HEK293T (cell line): ENCODE data around the gene ARID1B.

Experiments
- CTCF ChIA-PET: fragments of 350-600 bp; formaldehyde crosslinking; extraction: SDS; loops from one replicate; lab custom pipeline; 2021; ENCODE audit warnings: antibody characterized with exemption, inconsistent platforms; lab: Yijun Ruan, JAX
- POLR2A ChIA-PET: fragments of 350-600 bp; formaldehyde crosslinking; extraction: SDS; loops from one replicate; lab custom pipeline; 2020; ENCODE audit warnings: antibody characterized with exemption, inconsistent platforms; lab: Yijun Ruan, JAX
- DNase-seq: peaks from one replicate; pipeline ENCODE4 v3.0.0; 2012; ENCODE audit warnings: mixed read lengths; ENCODE audit errors: extremely low spot score
- ARNT ChIP-seq: fragments of 450-650 bp; IDR thresholded peaks from 2 replicates; pipeline ENCODE4 v1.6.1; 2017; ENCODE audit warnings: mild to moderate bottlenecking
- BHLHE40 ChIP-seq: fragments of 450-650 bp; IDR thresholded peaks from 2 replicates; pipeline ENCODE4 v1.6.1; 2016; ENCODE audit warnings: mild to moderate bottlenecking, moderate library complexity, borderline replicate concordance
- CTBP1 ChIP-seq: fragments of 450-650 bp; IDR thresholded peaks from 2 replicates; pipeline ENCODE4 v1.6.1; 2016; ENCODE audit warnings: borderline replicate concordance
- ELF4 ChIP-seq: fragments of 450-650 bp; IDR thresholded peaks from 2 replicates; pipeline ENCODE4 v1.6.1; 2017; ENCODE audit warnings: antibody characterized with exemption
- FOXA1 ChIP-seq: fragments of 450-650 bp; IDR thresholded peaks from 2 replicates; pipeline ENCODE4 v1.6.1; 2016; ENCODE audit warnings: mild to moderate bottlenecking
- FOXK2 ChIP-seq: fragments of 450-650 bp; IDR thresholded peaks from 2 replicates; pipeline ENCODE4 v1.6.1; 2016; ENCODE audit warnings: mild to moderate bottlenecking
- FOXM1 ChIP-seq: fragments of 450-650 bp; IDR thresholded peaks from 2 replicates; pipeline ENCODE4 v1.6.1; 2017; ENCODE audit warnings: mild to moderate bottlenecking, borderline replicate concordance
- HDGF ChIP-seq: fragments of 450-650 bp; IDR thresholded peaks from 2 replicates; pipeline ENCODE4 v1.6.1; 2017; ENCODE audit warnings: antibody characterized with exemption, borderline replicate concordance
- L3MBTL2 ChIP-seq: fragments of 450-650 bp; conservative IDR thresholded peaks from 2 replicates; pipeline ENCODE4 v1.6.1; 2016; ENCODE audit warnings: mild to moderate bottlenecking
- LEF1 ChIP-seq: fragments of 450-650 bp; IDR thresholded peaks from 2 replicates; pipeline ENCODE4 v1.6.1; 2017; ENCODE audit warnings: mild to moderate bottlenecking, borderline replicate concordance
- NFRKB ChIP-seq: fragments of 450-650 bp; IDR thresholded peaks from 2 replicates; pipeline ENCODE4 v1.6.1; 2016; ENCODE audit warnings: mild to moderate bottlenecking, moderate library complexity
- PKNOX1 ChIP-seq: fragments of 450-650 bp; IDR thresholded peaks from 2 replicates; pipeline ENCODE4 v1.6.1; 2016
- SP1 ChIP-seq: fragments of 450-650 bp; IDR thresholded peaks from 2 replicates; pipeline ENCODE4 v1.6.1; 2017
- SUZ12 ChIP-seq: fragments of 450-650 bp; IDR thresholded peaks from 2 replicates; pipeline ENCODE4 v1.6.1; 2016; ENCODE audit warnings: mild to moderate bottlenecking
- TARDBP ChIP-seq: fragments of 450-650 bp; IDR thresholded peaks from 2 replicates; pipeline ENCODE4 v1.6.1; 2016
- ZNF384 ChIP-seq: fragments of 450-650 bp; IDR thresholded peaks from 2 replicates; pipeline ENCODE4 v1.6.1; 2016

The ARID1B gene

GRCh38 chr6:156971153-156971885, 194.1 kb downstream of the ARID1B start:
- POLR2A ChIA-PET = no interaction called here
- CTCF ChIA-PET = no interaction called here
- no peak for DNase-seq
- no peak for TF ChIP-seq FOXA1
- no peak for TF ChIP-seq NFRKB
- no peak for TF ChIP-seq ZNF384
- no peak for TF ChIP-seq PKNOX1
- TF ChIP-seq SP1 = no peak
- TF ChIP-seq ARNT = no peak
- TF ChIP-seq BHLHE40 = no peak
- no peak for TF ChIP-seq FOXK2
- TF ChIP-seq TARDBP = no peak
- TF ChIP-seq L3MBTL2 = no peak
- TF ChIP-seq SUZ12 = no peak
- TF ChIP-seq HDGF = no peak
- TF ChIP-seq ELF4 = no peak
- no peak for TF ChIP-seq LEF1
- TF ChIP-seq FOXM1 = no peak
- no peak for TF ChIP-seq CTBP1

- POLR2A ChIA-PET = no interaction called here
- no peak for TF ChIP-seq SP1
- no peak for TF ChIP-seq SUZ12
- TF ChIP-seq ZNF384 = no peak
- no peak for TF ChIP-seq NFRKB
- TF ChIP-seq ELF4 = no peak
- no peak for TF ChIP-seq BHLHE40
- no peak for TF ChIP-seq FOXM1
- no peak for TF ChIP-seq L3MBTL2
- TF ChIP-seq FOXA1 = no peak
- no peak for TF ChIP-seq PKNOX1
- TF ChIP-seq TARDBP = no peak
- no peak for TF ChIP-seq HDGF
- TF ChIP-seq LEF1 = no peak
- no peak for TF ChIP-seq CTBP1
- no peak for TF ChIP-seq ARNT
- no peak for TF ChIP-seq FOXK2
- CTCF ChIA-PET = no interaction called here
- no peak for DNase-seq
Observed at GRCh38 chr6:156972145-156972544, 195.0 kb downstream of the ARID1B start.

GRCh38 chr6:156974830-156975261, 197.7 kb downstream of the ARID1B start:
- CTCF ChIA-PET = no interaction called here
- DNase-seq = no peak

GRCh38 chr6:156975414-156975813, 198.2 kb downstream of the ARID1B start:
- CTCF ChIA-PET = no interaction called here
- POLR2A ChIA-PET = no interaction called here
- no peak for DNase-seq
- TF ChIP-seq ARNT = no peak
- TF ChIP-seq ZNF384 = no peak
- TF ChIP-seq FOXK2 = no peak
- no peak for TF ChIP-seq SUZ12
- TF ChIP-seq PKNOX1 = no peak
- TF ChIP-seq FOXA1 = no peak
- TF ChIP-seq ELF4 = no peak
- TF ChIP-seq CTBP1 = no peak
- TF ChIP-seq TARDBP = no peak
- TF ChIP-seq SP1 = no peak
- TF ChIP-seq BHLHE40 = no peak
- no peak for TF ChIP-seq LEF1

More at GRCh38 chr6:156974830-156975261, 197.7 kb downstream of the ARID1B start:
- POLR2A ChIA-PET = no interaction called here
- no peak for TF ChIP-seq ARNT
- TF ChIP-seq FOXA1 = no peak
- no peak for TF ChIP-seq PKNOX1

GRCh38 chr6:156976216-156977127, 199.3 kb downstream of the ARID1B start:
- DNase-seq = no peak
- CTCF ChIA-PET = no interaction called here
- POLR2A ChIA-PET = no interaction called here
- TF ChIP-seq FOXK2 (no peak), BHLHE40 (no peak), FOXA1 (no peak)
